Fibroblast of peridontal ligament (primary cell): ENCODE measurements around the gene TNK2.
"Not testable (repeated sequence)": the region's sequence is repeated elsewhere in the genome, so short reads cannot be mapped to it uniquely, and the experiment has no call there.

Experiments
- DNase-seq: peaks from one replicate; pipeline ENCODE4 v3.0.0-alpha.2; 2010; ENCODE audit errors: extremely low read depth

The TNK2 gene

GRCh38 chr3:195916991-195917390, 8.6 kb upstream of the TNK2 start:
- no peak for DNase-seq

- no peak for DNase-seq
Observed at GRCh38 chr3:195916291-195916690, 7.9 kb upstream of the TNK2 start.

GRCh38 chr3:195914648-195915473, 6.5 kb upstream of the TNK2 start:
- DNase-seq, result peak; percentile 97

- not testable (repeated sequence) for DNase-seq
Observed at GRCh38 chr3:195914146-195914545, 5.8 kb upstream of the TNK2 start.

GRCh38 chr3:195913382-195913781, 5.0 kb upstream of the TNK2 start:
- DNase-seq, result no peak

GRCh38 chr3:195911946-195912270, 3.6 kb upstream of the TNK2 start:
- DNase-seq, result no peak

- no peak for DNase-seq
Observed at GRCh38 chr3:195911041-195911945, 2.9 kb upstream of the TNK2 start.

GRCh38 chr3:195910499-195910845, 2.1 kb upstream of the TNK2 start:
- no peak for DNase-seq

GRCh38 chr3:195909644-195910498, 1.5 kb upstream of the TNK2 start:
- peak; percentile 47 for DNase-seq

- DNase-seq, result no peak
Observed at GRCh38 chr3:195908694-195909581, 587 bp upstream of the TNK2 start.

GRCh38 chr3:195907684-195907933, 742 bp downstream of the TNK2 start:
- no peak for DNase-seq

GRCh38 chr3:195906865-195907683, 1.3 kb downstream of the TNK2 start:
- DNase-seq, result no peak

- peak; percentile 74 for DNase-seq
Observed at GRCh38 chr3:195905970-195906864, 2.1 kb downstream of the TNK2 start.

GRCh38 chr3:195904368-195904767, 4.0 kb downstream of the TNK2 start:
- no peak for DNase-seq

GRCh38 chr3:195903950-195904290, 4.4 kb downstream of the TNK2 start:
- no peak for DNase-seq

- not testable (repeated sequence) for DNase-seq
Observed at GRCh38 chr3:195902634-195903033, 5.7 kb downstream of the TNK2 start.

GRCh38 chr3:195901836-195902585, 6.3 kb downstream of the TNK2 start:
- DNase-seq, result not testable (repeated sequence)

- no peak for DNase-seq
Observed at GRCh38 chr3:195900436-195901355, 7.7 kb downstream of the TNK2 start.
